ENCODE results near the gene WEE1. TPM values are rescaled to one million over a fixed set of nuclear protein-coding genes. Genes with fewer than 3 reads are reported as not detected.

Gene WEE1
- total RNA-seq, 4 donors from 2014 or later, result 19.2 to 32.4 (median 22.2) TPM

GRCh38 chr11:9561279-9561982 lies 12.0 kb upstream of the WEE1 start:
- Histone ChIP-seq H3K4me3 (no peak overlapping the region), H3K4me1 (peaks cover 0 to 9% (median 2%) of the 10 kb centered on the region in 4 donors), H3K36me3 (no peaks in the 10 kb centered on the region), H3K27ac (no peak overlapping the region), H3K9me3 (peaks cover 0 to 5% (median 0%) of the 10 kb centered on the region in 4 donors), H3K27me3 (no peaks in the 10 kb centered on the region)
- DNase-seq (ENCODE audit: low spot score in 2 of 2), result no peak
- 90 to 93% methylated on average over 2 of the region's 2 CpGs for WGBS, 2 donors
- TF ChIP-seq POLR2A (IDR thresholded peaks at IDR 0.05) (no peak), EP300 (IDR thresholded peaks at IDR 0.05) (no peak), CTCF (IDR thresholded peaks at IDR 0.05) (no peak)

GRCh38 chr11:9562716-9563115 lies 10.8 kb upstream of the WEE1 start:
- H3K4me3 ChIP-seq, result no peak overlapping the region
- peaks cover 0 to 5% (median 0%) of the 10 kb centered on the region in 4 donors for H3K9me3 ChIP-seq
- DNase-seq (ENCODE audit: low spot score in 2 of 2), result no peak
- H3K36me3 ChIP-seq, result no peaks in the 10 kb centered on the region
- no peak overlapping the region for H3K27ac ChIP-seq
- H3K4me1 ChIP-seq, result peaks cover 0 to 15% (median 3%) of the 10 kb centered on the region in 4 donors
- no peaks in the 10 kb centered on the region for H3K27me3 ChIP-seq
- TF ChIP-seq POLR2A (IDR thresholded peaks at IDR 0.05) (no peak), CTCF (IDR thresholded peaks at IDR 0.05) (no peak), EP300 (IDR thresholded peaks at IDR 0.05) (no peak)

- no peak overlapping the region for H3K27ac ChIP-seq
- DNase-seq (ENCODE audit: low spot score in 2 of 2), result no peak
- no peak overlapping the region for H3K4me3 ChIP-seq
- TF ChIP-seq POLR2A (IDR thresholded peaks at IDR 0.05) (no peak), EP300 (IDR thresholded peaks at IDR 0.05) (no peak)
- no peaks in the 10 kb centered on the region for H3K36me3 ChIP-seq
- peaks cover 0 to 5% (median 0%) of the 10 kb centered on the region in 4 donors for H3K9me3 ChIP-seq
- WGBS, 2 donors, result 88 to 90% methylated on average over 1 of the region's 1 CpG
- no peaks in the 10 kb centered on the region for H3K27me3 ChIP-seq
- H3K4me1 ChIP-seq, result peaks cover 0 to 18% (median 7%) of the 10 kb centered on the region in 4 donors
Observed at GRCh38 chr11:9563196-9563730, 10.2 kb upstream of the WEE1 start.

- DNase-seq (ENCODE audit: low spot score in 2 of 2), result peak in 1 of 2 donors; percentile 11
- Histone ChIP-seq H3K27me3 (no peaks in the 10 kb centered on the region), H3K27ac (peak overlapping the region in 3 of 4 donors; percentile 37 to 95 (median 84)), H3K4me3 (no peak overlapping the region), H3K36me3 (no peaks in the 10 kb centered on the region), H3K4me1 (peaks cover 0 to 36% (median 25%) of the 10 kb centered on the region in 4 donors), H3K9me3 (no peaks in the 10 kb centered on the region)
- WGBS, 2 donors, result 30 to 34% methylated on average over 7 of the region's 7 CpGs
- TF ChIP-seq EP300 (IDR thresholded peaks at IDR 0.05) (peak in 1 of 2 donors; percentile 57), CTCF (IDR thresholded peaks at IDR 0.05) (no peak)
Observed at GRCh38 chr11:9565822-9566560, 7.5 kb upstream of the WEE1 start.

- Histone ChIP-seq H3K27ac (peak overlapping the region in 3 of 4 donors; percentile 37 to 95 (median 84)), H3K36me3 (no peaks in the 10 kb centered on the region), H3K4me1 (peaks cover 0 to 36% (median 25%) of the 10 kb centered on the region in 4 donors), H3K4me3 (no peak overlapping the region), H3K9me3 (no peaks in the 10 kb centered on the region), H3K27me3 (no peaks in the 10 kb centered on the region)
- TF ChIP-seq CTCF (IDR thresholded peaks at IDR 0.05) (no peak), EP300 (IDR thresholded peaks at IDR 0.05) (no peak), POLR2A (IDR thresholded peaks at IDR 0.05) (no peak)
- no peak for DNase-seq (ENCODE audit: low spot score in 2 of 2)
- WGBS, 2 donors, result 87% methylated on average over 3 of the region's 3 CpGs
Observed at GRCh38 chr11:9566561-9567063, 6.9 kb upstream of the WEE1 start.
